ENCODE data around the gene ERCC8.
A peak's percentile ranks its signal among the peaks of the same experiment; 100 is the strongest.

ERCC8 gene

GRCh38 chr5:60829490-60830266 is 115.2 kb downstream of the ERCC8 start:
- H3K36me3 ChIP-seq (ENCODE audit: control insufficient read depth in 4 of 4, insufficient read depth in 4 of 4, low read length in 3 of 4) = no peaks in the 10 kb centered on the region
- 50% methylated on average over 1 of the region's 2 CpGs for WGBS (ENCODE audit: insufficient coverage)
- peaks cover 0 to 8% (median 3%) of the 10 kb centered on the region in 4 experiments for H3K4me1 ChIP-seq (ENCODE audit: control extremely low read depth in 1 of 4, control insufficient read depth in 4 of 4, insufficient read depth in 4 of 4, low read length in 3 of 4)
- ChIA-PET CTCF (no interaction called here), POLR2A (no interaction called here)
- H3K9me3 ChIP-seq (ENCODE audit: control extremely low read depth in 1 of 5, control insufficient read depth in 4 of 5, insufficient read depth in 2 of 5, low read depth in 1 of 5, low read length in 4 of 5) = no peaks in the 10 kb centered on the region
- H3K4me3 ChIP-seq (ENCODE audit: control insufficient read depth in 1 of 7, extremely low read depth in 1 of 7, insufficient read depth in 4 of 7, low read depth in 2 of 7, low read length in 6 of 7) = no peak overlapping the region
- peak in 2 of 3 donors; percentile 6 to 12 for DNase-seq
- H3K27me3 ChIP-seq (replicated peaks in 2 of 5; ENCODE audit: control insufficient read depth in 4 of 5, insufficient read depth in 5 of 5, low read length in 4 of 5) = no peaks in the 10 kb centered on the region
- no peak overlapping the region for H3K27ac ChIP-seq (ENCODE audit: insufficient read depth in 1 of 2, low read depth in 1 of 2, low read length in 2 of 2, poor library complexity in 1 of 2, severe bottlenecking in 2 of 2)

- Histone ChIP-seq H3K9me3 (ENCODE audit: control extremely low read depth in 1 of 5, control insufficient read depth in 4 of 5, insufficient read depth in 2 of 5, low read depth in 1 of 5, low read length in 4 of 5) (no peaks in the 10 kb centered on the region), H3K36me3 (ENCODE audit: control insufficient read depth in 4 of 4, insufficient read depth in 4 of 4, low read length in 3 of 4) (no peaks in the 10 kb centered on the region), H3K27me3 (replicated peaks in 2 of 5; ENCODE audit: control insufficient read depth in 4 of 5, insufficient read depth in 5 of 5, low read length in 4 of 5) (no peaks in the 10 kb centered on the region), H3K4me3 (ENCODE audit: control insufficient read depth in 1 of 7, extremely low read depth in 1 of 7, insufficient read depth in 4 of 7, low read depth in 2 of 7, low read length in 6 of 7) (no peak overlapping the region), H3K27ac (ENCODE audit: insufficient read depth in 1 of 2, low read depth in 1 of 2, low read length in 2 of 2, poor library complexity in 1 of 2, severe bottlenecking in 2 of 2) (no peak overlapping the region), H3K4me1 (ENCODE audit: control extremely low read depth in 1 of 4, control insufficient read depth in 4 of 4, insufficient read depth in 4 of 4, low read length in 3 of 4) (peaks cover 0 to 10% (median 3%) of the 10 kb centered on the region in 4 experiments)
- CTCF ChIA-PET = interaction anchor here (1.6 kb wide), 1 partner anchor 11 kb away, joined by 5 read pairs; no protein-coding TSS in a partner anchor
- POLR2A ChIA-PET = no interaction called here
- no CpG with 5 or more reads among the region's 1 CpG for WGBS (ENCODE audit: insufficient coverage)
- DNase-seq = no peak
Observed at GRCh38 chr5:60827201-60827600, 117.7 kb downstream of the ERCC8 start.

- no peaks in the 10 kb centered on the region for H3K9me3 ChIP-seq (ENCODE audit: control extremely low read depth in 1 of 5, control insufficient read depth in 4 of 5, insufficient read depth in 2 of 5, low read depth in 1 of 5, low read length in 4 of 5)
- peaks cover 0 to 16% (median 5%) of the 10 kb centered on the region in 4 experiments for H3K4me1 ChIP-seq (ENCODE audit: control extremely low read depth in 1 of 4, control insufficient read depth in 4 of 4, insufficient read depth in 4 of 4, low read length in 3 of 4)
- DNase-seq = peak in 2 of 3 donors; percentile 9
- H3K4me3 ChIP-seq (ENCODE audit: control insufficient read depth in 1 of 7, extremely low read depth in 1 of 7, insufficient read depth in 4 of 7, low read depth in 2 of 7, low read length in 6 of 7) = no peak overlapping the region
- no peak overlapping the region for H3K27ac ChIP-seq (ENCODE audit: insufficient read depth in 1 of 2, low read depth in 1 of 2, low read length in 2 of 2, poor library complexity in 1 of 2, severe bottlenecking in 2 of 2)
- H3K27me3 ChIP-seq (replicated peaks in 2 of 5; ENCODE audit: control insufficient read depth in 4 of 5, insufficient read depth in 5 of 5, low read length in 4 of 5) = no peaks in the 10 kb centered on the region
- ChIA-PET CTCF (interaction anchor here (1.6 kb wide), 1 partner anchor 11 kb away, joined by 5 read pairs; no protein-coding TSS in a partner anchor), POLR2A (no interaction called here)
- H3K36me3 ChIP-seq (ENCODE audit: control insufficient read depth in 4 of 4, insufficient read depth in 4 of 4, low read length in 3 of 4) = no peaks in the 10 kb centered on the region
Observed at GRCh38 chr5:60826653-60827052, 118.2 kb downstream of the ERCC8 start.
